GM21367 (cell line): ENCODE results near the gene KCNQ2.

Experiments used
- ATAC-seq: cut with Tn5 transposase; IDR thresholded peaks from one replicate; pipeline ENCODE4 v1.9.1; 2021; ENCODE audit not compliant: unreplicated experiment

Gene KCNQ2

GRCh38 chr20:63361519-63362435 lies 110.7 kb downstream of the KCNQ2 start:
- ATAC-seq, result no peak

DNA sequence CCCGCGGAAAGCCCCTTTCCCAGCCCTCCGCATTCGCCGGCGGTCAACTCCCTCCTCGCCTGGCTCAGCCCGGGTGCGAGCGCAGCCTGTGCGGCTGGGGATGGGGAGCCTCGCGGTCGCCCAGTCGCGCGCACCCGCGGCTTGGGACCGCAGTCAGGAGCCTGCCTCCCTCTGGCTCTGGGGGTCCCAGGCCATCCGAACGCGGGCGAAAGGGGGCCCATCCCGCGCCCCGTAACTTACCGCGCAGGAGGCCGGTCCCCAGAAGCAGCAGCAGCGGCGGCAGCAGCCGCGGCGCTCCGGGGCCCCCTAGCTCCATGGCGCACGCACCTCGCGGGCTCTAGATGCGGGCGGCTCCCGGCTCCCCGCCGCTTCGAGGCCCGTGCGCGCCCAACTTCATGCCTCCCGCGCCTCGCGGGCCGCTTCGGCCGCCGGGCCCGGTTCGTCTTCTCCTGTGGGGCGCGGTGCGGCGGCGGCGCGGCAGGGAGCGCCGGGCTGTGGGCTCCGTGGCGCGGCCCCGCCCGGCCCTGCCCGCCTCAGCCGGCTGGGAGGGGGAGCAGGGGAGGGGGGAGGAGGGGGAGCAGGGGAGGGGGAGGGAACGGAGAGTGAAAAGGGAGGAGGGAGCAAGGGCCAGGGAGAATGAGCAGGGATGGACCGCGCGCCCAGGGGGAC lies 111.5 kb downstream of the KCNQ2 start, which contains the start of gene CHRNA4:
Gene CHRNA4, minus strand, starts transcription at position 500 of the 669 bp plus-strand sequence. Its CDS starts 184 bp downstream, at position 316.
- ATAC-seq, result no peak

DNA sequence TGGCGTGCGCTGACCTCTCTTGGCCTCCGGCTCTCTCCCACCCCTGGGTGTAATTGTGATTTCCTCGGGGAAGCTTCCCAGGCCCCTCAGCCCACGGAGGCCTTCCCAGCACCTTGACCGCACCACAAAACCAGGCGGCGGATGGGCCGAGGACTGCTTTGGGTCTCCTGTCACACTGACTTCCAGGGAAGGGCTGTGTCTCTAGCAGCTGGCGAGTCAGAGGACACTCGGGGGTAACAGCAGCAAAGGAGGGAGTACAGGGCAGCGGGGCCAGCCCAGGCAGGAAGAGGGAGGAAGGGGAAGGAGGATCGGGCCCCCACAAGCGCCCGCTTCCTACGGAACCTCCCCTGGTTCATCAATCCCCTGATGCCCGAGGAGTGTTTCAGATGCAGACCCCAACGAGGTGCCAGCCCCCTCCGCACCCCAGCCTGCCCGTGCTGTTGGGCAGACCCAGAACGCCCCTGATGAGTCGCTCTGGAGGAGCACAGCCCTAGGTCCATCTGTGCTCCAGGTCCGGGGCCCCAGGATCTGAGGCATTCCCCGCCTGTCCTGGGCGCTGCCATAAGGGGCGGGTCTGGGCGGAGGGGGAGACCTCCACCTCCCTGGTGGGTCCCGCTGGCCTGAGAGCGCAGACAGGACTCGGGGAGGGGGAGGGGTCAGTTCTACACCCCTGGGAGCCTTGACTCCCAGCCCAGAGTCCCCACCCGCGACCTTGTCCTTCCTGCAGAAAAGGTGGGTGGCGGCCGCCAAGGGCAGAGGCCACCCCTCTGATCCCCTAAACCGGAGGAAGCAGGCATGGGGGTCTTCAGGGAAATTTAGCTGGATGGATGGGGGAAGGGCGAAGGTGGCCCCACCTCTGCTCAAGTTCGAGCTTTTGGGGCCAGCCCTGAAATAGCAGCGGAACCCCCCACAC lies 112.3 kb downstream of the KCNQ2 start:
- ATAC-seq, result no peak

- no peak for ATAC-seq
Measured at GRCh38 chr20:63359164-63359934, 113.1 kb downstream of the KCNQ2 start.

GRCh38 chr20:63357921-63358905 lies 114.2 kb downstream of the KCNQ2 start:
- ATAC-seq, result no peak

DNA sequence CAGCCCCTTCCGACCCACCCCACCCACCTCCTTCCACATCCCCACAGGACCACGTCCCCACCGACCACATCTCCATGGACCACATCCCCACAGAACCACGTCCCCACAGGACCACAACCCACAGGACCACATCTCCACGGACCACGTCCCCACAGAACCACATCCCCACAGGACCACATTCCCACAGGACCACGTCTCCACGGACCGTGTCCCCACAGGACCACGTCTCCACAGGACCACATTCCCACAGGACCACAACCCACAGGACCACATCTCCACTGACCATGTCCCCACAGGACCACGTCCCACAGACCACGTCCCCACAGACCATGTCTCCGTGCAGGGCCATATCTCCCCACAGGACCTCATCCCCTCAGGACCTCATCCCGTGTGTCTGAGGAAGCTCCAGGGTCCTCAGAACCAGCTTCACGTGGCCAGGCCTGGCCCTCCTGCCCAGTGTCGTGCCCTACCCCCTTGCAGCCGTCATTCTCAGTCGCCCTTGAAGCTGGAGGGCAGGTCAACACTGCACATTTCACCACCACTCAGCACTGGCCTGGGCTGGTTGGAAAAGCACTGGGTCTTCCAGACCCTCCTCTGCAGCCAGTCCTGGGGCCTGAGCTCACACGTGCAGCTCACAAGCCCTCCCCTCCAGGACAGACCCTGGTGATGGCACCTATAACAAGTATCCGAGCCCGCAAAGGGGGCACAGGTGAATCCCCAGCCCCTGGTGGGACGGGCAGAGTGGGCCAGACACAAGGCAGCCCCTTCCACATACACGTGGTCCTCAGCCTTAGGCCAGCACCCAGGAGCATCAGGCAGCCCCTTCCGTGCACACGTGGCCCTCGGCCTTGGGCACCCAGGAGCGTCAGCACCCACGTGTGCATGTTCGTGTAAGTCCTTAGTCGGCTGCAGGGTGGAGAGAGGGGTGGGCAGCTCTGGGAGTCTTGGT lies 115.2 kb downstream of the KCNQ2 start:
- ATAC-seq, result no peak

DNA sequence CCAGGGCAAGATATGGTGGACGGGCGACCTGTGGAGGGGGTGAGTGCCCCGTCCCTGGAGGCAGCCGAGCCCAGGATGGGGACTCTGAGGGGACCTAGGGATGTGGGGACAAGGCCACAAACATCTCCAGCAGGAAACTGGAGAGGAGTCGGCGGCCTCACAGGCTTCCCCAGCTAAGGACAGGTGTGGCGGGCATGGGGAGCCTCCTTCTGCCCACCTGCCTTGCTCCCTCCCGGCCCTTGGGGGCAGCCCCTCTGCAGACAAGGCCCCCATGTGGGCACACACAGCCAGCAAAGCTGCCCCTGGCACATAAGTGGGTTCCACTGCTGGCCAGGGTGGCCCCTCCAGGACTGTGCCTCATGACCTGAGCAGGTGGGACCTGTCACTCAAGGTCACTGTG lies 115.9 kb downstream of the KCNQ2 start:
- no peak for ATAC-seq

DNA sequence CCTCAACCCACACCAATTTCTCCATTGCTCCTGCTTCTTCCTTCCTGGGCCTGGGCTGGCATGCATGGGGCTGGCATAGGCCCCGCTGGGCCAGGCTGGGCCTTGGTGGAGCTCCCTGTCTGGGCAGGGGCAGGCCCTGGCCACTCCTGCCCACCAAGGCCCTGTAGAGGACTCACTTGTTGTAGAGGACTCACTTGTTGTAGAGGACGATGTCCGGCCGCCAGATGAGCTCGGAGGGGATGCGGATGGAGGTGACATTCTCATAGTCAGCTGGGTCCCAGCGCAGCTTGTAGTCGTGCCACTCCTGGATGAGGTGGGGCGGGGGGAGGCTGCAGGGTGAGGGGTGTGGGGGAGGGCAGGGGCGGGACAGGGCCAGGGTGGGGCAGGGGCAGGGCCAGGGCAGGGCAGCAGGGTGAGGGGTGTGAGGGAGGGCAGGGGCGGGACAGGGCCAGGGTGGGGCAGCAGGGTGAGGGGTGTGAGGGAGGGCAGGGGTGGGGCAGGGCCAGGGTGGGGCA lies 116.6 kb downstream of the KCNQ2 start:
- no peak for ATAC-seq

- ATAC-seq, result no peak
Measured at GRCh38 chr20:63354636-63355350, 117.7 kb downstream of the KCNQ2 start.

GRCh38 chr20:63352811-63353221 lies 119.6 kb downstream of the KCNQ2 start:
- ATAC-seq, result no peak

GRCh38 chr20:63351811-63352591 lies 120.5 kb downstream of the KCNQ2 start:
- no peak for ATAC-seq

DNA sequence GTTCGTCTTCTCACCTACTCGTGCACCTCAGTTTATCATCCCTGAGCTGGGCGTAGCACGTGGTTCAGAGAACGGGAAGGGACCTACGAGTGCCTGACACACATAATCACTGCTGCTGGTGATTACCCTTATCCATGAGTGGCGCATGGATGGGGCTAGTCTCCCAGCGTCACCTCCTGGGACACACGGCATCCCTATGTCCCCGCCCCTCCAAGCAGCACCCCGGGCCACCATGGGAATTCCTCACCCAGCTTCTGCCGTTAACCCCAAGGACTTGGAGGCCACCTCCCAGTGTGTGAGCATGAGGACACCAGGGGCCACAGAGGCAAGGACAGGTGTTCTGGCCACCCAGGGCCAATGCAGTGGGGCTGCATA lies 121.1 kb downstream of the KCNQ2 start:
- no peak for ATAC-seq

DNA sequence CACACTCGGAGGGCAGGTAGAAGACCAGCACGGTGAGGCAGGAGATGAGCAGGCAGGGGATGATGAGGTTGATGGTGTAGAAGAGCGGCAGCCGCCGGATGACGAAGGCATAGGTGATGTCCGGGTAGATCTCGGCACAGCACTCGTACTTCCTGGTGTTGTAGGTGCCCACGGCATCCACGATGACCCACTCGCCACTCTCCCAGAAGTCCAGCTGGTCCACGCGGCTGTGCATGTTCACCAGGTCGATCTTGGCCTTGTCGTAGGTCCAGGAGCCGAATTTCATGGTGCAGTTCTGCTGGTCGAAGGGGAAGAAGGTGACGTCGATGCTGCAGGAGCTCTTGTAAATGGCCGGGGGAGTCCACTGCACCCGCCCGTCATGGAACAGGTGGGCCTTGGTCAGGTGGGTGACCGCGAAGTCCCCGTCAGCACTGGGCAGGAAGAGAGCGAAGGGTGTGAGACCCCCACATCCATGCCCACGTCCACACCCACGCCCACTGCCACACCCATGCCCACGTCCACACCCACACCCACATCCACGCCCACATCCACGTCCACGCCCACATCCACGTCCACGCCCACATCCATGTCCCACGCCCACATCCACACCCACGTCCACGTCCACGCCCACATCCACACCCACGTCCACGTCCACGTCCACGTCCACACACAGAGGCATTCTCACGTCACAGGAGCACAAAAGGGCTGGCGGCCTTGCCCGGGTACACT lies 121.7 kb downstream of the KCNQ2 start:
- no peak for ATAC-seq
